ENCODE data around the gene LRP2BP. TPM values are rescaled to one million over a fixed set of nuclear protein-coding genes. Genes with fewer than 3 reads are reported as not detected.

LRP2BP gene
- total and polyA plus RNA-seq, 2 of the 13 experiments (the other 11 are each of a cell fraction or from before 2014, with no cell fraction given) = 0.22 to 0.29 TPM

DNA sequence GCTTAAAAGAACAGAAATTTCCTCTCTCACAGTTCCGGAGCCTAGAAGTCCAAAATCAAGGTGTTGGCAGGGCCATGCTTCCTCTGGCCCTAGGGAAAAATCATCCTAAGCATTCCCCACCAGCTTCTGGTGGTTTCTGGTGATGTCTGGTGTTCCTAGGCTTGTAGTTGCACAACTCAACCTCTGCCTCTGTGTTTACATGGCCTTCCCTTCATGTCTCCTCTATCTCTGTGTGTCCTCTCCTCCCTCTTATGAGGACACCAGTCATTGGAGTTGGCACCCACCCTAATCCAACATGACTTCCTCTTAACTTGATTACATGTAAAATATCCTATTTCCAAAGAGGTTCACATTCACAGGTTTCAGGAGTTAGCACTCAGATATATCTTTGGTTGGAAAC, 15.4 kb downstream of the LRP2BP start (continued):
- 0 out of 2 replicates have a peak, but pooled peaks have one; percentile 61 for TF ChIP-seq NCOA2 (CRISPR knock-in tag; IDR thresholded peaks at IDR 0.05)
- peak; percentile 47; the same call in 1 of the 2 replicates for TF ChIP-seq MED1 (CRISPR knock-in tag; IDR thresholded peaks at IDR 0.05)
- TF ChIP-seq, protein P1, sequence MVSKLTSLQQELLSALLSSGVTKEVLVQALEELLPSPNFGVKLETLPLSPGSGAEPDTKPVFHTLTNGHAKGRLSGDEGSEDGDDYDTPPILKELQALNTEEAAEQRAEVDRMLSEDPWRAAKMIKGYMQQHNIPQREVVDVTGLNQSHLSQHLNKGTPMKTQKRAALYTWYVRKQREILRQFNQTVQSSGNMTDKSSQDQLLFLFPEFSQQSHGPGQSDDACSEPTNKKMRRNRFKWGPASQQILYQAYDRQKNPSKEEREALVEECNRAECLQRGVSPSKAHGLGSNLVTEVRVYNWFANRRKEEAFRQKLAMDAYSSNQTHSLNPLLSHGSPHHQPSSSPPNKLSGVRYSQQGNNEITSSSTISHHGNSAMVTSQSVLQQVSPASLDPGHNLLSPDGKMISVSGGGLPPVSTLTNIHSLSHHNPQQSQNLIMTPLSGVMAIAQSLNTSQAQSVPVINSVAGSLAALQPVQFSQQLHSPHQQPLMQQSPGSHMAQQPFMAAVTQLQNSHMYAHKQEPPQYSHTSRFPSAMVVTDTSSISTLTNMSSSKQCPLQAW (CRISPR knock-in tag; IDR thresholded peaks at IDR 0.05) = 0 out of 2 replicates have a peak, but pooled peaks have one; percentile 21
- TF ChIP-seq ZNF570 (CRISPR knock-in tag; IDR thresholded peaks at IDR 0.05; ENCODE audit: borderline replicate concordance) = no peak
- no peak for TF ChIP-seq ZBTB3 (CRISPR knock-in tag; IDR thresholded peaks at IDR 0.05; ENCODE audit: borderline replicate concordance, low read depth)
- 0 out of 2 replicates have a peak, but pooled peaks have one; percentile 37 for TF ChIP-seq ZNF264 (CRISPR knock-in tag; IDR thresholded peaks at IDR 0.05)
- TF ChIP-seq, protein P2, sequence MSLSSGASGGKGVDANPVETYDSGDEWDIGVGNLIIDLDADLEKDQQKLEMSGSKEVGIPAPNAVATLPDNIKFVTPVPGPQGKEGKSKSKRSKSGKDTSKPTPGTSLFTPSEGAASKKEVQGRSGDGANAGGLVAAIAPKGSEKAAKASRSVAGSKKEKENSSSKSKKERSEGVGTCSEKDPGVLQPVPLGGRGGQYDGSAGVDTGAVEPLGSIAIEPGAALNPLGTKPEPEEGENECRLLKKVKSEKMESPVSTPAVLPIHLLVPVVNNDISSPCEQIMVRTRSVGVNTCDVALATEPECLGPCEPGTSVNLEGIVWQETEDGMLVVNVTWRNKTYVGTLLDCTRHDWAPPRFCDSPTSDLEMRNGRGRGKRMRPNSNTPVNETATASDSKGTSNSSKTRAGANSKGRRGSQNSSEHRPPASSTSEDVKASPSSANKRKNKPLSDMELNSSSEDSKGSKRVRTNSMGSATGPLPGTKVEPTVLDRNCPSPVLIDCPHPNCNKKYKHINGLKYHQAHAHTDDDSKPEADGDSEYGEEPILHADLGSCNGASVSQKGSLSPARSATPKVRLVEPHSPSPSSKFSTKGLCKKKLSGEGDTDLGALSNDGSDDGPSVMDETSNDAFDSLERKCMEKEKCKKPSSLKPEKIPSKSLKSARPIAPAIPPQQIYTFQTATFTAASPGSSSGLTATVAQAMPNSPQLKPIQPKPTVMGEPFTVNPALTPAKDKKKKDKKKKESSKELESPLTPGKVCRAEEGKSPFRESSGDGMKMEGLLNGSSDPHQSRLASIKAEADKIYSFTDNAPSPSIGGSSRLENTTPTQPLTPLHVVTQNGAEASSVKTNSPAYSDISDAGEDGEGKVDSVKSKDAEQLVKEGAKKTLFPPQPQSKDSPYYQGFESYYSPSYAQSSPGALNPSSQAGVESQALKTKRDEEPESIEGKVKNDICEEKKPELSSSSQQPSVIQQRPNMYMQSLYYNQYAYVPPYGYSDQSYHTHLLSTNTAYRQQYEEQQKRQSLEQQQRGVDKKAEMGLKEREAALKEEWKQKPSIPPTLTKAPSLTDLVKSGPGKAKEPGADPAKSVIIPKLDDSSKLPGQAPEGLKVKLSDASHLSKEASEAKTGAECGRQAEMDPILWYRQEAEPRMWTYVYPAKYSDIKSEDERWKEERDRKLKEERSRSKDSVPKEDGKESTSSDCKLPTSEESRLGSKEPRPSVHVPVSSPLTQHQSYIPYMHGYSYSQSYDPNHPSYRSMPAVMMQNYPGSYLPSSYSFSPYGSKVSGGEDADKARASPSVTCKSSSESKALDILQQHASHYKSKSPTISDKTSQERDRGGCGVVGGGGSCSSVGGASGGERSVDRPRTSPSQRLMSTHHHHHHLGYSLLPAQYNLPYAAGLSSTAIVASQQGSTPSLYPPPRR (CRISPR knock-in tag; IDR thresholded peaks at IDR 0.05; ENCODE audit: borderline replicate concordance) = no peak
- TF ChIP-seq ZMYM4 (CRISPR knock-in tag; IDR thresholded peaks at IDR 0.05) = peak; percentile 69
- TF ChIP-seq BCL6 (CRISPR knock-in tag; IDR thresholded peaks at IDR 0.05) = peak; percentile 60; the same call in 1 of the 2 replicates
- TF ChIP-seq NR2F6 (IDR thresholded peaks at IDR 0.05) = no peak
- no peak for TF ChIP-seq NR2F6 (CRISPR knock-in tag; IDR thresholded peaks at IDR 0.05)
- TF ChIP-seq ZNF780A (CRISPR knock-in tag; IDR thresholded peaks at IDR 0.05) = no peak
- TF ChIP-seq ZNF550 (CRISPR knock-in tag; IDR thresholded peaks at IDR 0.05; ENCODE audit: borderline replicate concordance) = no peak
- peak; percentile 61; the same call in 1 of the 2 replicates for TF ChIP-seq HDAC2 (CRISPR knock-in tag; IDR thresholded peaks at IDR 0.05)
- TF ChIP-seq, protein P3, sequence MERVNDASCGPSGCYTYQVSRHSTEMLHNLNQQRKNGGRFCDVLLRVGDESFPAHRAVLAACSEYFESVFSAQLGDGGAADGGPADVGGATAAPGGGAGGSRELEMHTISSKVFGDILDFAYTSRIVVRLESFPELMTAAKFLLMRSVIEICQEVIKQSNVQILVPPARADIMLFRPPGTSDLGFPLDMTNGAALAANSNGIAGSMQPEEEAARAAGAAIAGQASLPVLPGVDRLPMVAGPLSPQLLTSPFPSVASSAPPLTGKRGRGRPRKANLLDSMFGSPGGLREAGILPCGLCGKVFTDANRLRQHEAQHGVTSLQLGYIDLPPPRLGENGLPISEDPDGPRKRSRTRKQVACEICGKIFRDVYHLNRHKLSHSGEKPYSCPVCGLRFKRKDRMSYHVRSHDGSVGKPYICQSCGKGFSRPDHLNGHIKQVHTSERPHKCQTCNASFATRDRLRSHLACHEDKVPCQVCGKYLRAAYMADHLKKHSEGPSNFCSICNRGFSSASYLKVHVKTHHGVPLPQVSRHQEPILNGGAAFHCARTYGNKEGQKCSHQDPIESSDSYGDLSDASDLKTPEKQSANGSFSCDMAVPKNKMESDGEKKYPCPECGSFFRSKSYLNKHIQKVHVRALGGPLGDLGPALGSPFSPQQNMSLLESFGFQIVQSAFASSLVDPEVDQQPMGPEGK (CRISPR knock-in tag; IDR thresholded peaks at IDR 0.05) = 0 out of 2 replicates have a peak, but pooled peaks have one; percentile 27
- TF ChIP-seq KDM5A (IDR thresholded peaks at IDR 0.05; ENCODE audit: borderline replicate concordance, low read length) = no peak
- peak; percentile 69 for TF ChIP-seq HMG20A (CRISPR knock-in tag; IDR thresholded peaks at IDR 0.05; ENCODE audit: borderline replicate concordance)
- TF ChIP-seq, protein P4, sequence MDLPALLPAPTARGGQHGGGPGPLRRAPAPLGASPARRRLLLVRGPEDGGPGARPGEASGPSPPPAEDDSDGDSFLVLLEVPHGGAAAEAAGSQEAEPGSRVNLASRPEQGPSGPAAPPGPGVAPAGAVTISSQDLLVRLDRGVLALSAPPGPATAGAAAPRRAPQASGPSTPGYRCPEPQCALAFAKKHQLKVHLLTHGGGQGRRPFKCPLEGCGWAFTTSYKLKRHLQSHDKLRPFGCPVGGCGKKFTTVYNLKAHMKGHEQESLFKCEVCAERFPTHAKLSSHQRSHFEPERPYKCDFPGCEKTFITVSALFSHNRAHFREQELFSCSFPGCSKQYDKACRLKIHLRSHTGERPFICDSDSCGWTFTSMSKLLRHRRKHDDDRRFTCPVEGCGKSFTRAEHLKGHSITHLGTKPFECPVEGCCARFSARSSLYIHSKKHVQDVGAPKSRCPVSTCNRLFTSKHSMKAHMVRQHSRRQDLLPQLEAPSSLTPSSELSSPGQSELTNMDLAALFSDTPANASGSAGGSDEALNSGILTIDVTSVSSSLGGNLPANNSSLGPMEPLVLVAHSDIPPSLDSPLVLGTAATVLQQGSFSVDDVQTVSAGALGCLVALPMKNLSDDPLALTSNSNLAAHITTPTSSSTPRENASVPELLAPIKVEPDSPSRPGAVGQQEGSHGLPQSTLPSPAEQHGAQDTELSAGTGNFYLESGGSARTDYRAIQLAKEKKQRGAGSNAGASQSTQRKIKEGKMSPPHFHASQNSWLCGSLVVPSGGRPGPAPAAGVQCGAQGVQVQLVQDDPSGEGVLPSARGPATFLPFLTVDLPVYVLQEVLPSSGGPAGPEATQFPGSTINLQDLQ (CRISPR knock-in tag; IDR thresholded peaks at IDR 0.05) = no peak

Measured in HepG2 (cell line).